Central memory CD8-positive, alpha-beta T cell (primary cell): ENCODE data around the gene GCDH.
A peak's percentile ranks its signal among the peaks of the same experiment; 100 is the strongest.

ENCODE experiments used
- ATAC-seq: fragments of 150-1000 bp; cut with Tn5 transposase; replicated peaks from 2 replicates; pipeline ENCODE4 v1.10.0; 2022; ENCODE audit warnings: mild to moderate bottlenecking, moderate FRiP score, moderate number of reproducible peaks; ENCODE audit not compliant: poor library complexity, severe bottlenecking; ENCODE audit errors: extremely low read depth
- DNase-seq, 2 donors: peaks; one replicate each; pipeline ENCODE4 v3.0.0; 2021; ENCODE audit warnings: low spot score in 2 of 2
- H3K27ac Mint-ChIP-seq: one replicate; pipeline ENCODE4 v1.8.0; 2022; ENCODE audit warnings: low read depth, mild to moderate bottlenecking, moderate library complexity, mixed read lengths
- H3K27me3 Mint-ChIP-seq: one replicate; pipeline ENCODE4 v1.8.0; 2022; ENCODE audit warnings: mixed read lengths
- H3K36me3 Mint-ChIP-seq: one replicate; pipeline ENCODE4 v1.8.0; 2022; ENCODE audit warnings: mild to moderate bottlenecking, moderate library complexity, mixed read lengths; ENCODE audit not compliant: insufficient read depth
- H3K4me1 Mint-ChIP-seq: one replicate; pipeline ENCODE4 v1.8.0; 2022; ENCODE audit warnings: mixed read lengths
- H3K4me3 Mint-ChIP-seq: one replicate; pipeline ENCODE4 v1.8.0; 2022; ENCODE audit warnings: mild to moderate bottlenecking, moderate library complexity, mixed read lengths
- H3K9me3 Mint-ChIP-seq: one replicate; pipeline ENCODE4 v1.8.0; 2022; ENCODE audit warnings: mixed read lengths

GCDH gene

DNA sequence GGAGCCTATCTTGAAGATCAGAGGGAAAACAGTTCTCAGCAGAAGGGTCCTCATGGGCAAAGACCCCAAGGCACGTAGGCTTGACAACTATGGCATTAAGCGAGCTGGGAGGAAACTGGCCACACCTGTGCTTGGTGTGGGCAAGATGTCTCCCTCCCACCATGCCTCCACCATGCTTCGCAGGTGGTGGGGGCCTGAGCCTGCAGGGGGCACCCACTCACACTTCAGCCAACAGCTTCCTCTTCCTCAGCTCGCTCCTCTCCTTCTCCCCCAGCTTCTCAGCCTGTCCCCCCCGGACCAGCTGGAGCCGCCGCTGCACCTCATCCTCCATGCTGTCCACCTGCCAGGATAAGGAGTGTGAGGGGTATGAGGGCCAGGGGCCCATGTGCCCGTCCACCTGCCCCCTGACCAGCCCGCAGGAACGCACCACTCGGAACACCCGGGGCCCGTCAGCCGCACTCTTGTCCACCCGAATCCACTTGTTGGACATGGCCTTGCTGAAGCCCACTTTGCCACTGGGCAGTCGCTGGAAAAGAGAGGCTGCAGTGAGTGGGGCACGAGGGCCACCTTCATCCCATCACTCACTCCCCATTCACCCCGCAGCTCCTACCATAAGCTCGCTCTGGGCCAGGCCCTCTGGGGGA, 39.2 kb downstream of the GCDH start:
- no peaks in the 10 kb centered on the region for H3K27me3 Mint-ChIP-seq
- no peak overlapping the region for H3K27ac Mint-ChIP-seq
- ATAC-seq (no peak), DNase-seq (no peak)
- peaks cover 17% of the 10 kb centered on the region for H3K4me1 Mint-ChIP-seq
- H3K9me3 Mint-ChIP-seq = no peaks in the 10 kb centered on the region
- no peak overlapping the region for H3K4me3 Mint-ChIP-seq
- peaks cover 43% of the 10 kb centered on the region for H3K36me3 Mint-ChIP-seq

DNA sequence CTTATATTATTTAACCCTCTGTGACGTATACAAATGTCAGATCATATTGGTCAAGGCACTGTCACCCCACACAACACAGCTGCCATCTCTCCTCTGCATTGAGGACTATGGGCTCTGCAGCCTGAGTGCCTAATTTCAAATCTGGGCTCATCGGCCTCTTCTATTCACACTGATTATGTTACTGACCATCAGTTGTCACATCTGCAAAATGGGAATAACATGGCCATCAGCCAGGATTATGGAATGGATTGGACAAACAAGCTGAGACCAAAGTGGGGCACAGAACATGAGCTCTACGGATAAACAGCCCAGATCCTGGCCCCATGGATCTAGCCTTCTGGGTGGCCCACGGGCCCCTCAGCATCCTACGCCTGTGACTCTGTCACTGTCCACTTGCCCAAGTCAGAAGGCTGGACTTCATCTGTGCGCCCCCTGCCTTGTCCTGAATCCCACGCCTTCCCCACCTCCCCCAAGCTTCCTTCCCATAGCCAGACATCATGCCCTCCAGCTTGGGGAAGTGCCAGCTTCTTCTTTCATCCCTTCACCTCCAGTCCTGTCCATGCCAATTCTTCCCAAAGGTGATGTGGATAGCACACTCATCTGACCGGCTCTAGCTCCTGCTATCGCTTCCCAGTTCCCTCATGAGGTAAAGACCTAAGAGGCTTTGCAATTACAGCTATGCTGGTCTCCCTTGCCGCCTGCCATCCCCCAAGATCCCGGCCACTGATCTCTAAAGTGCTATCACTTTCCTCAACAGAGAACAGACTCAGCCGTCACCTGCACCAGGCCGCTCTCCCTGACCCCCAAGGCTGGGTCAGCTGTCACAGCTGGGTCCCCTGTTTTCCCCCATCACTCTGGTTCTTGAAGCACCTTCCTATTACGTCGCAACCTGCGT, 41.7 kb downstream of the GCDH start:
- Mint-ChIP-seq H3K27ac (peak overlapping the region; percentile 91), H3K27me3 (no peaks in the 10 kb centered on the region), H3K9me3 (no peaks in the 10 kb centered on the region), H3K4me3 (peak overlapping the region; percentile 88), H3K4me1 (peaks cover 24% of the 10 kb centered on the region), H3K36me3 (peaks cover 23% of the 10 kb centered on the region)
- DNase-seq = no peak
- no peak for ATAC-seq

DNA sequence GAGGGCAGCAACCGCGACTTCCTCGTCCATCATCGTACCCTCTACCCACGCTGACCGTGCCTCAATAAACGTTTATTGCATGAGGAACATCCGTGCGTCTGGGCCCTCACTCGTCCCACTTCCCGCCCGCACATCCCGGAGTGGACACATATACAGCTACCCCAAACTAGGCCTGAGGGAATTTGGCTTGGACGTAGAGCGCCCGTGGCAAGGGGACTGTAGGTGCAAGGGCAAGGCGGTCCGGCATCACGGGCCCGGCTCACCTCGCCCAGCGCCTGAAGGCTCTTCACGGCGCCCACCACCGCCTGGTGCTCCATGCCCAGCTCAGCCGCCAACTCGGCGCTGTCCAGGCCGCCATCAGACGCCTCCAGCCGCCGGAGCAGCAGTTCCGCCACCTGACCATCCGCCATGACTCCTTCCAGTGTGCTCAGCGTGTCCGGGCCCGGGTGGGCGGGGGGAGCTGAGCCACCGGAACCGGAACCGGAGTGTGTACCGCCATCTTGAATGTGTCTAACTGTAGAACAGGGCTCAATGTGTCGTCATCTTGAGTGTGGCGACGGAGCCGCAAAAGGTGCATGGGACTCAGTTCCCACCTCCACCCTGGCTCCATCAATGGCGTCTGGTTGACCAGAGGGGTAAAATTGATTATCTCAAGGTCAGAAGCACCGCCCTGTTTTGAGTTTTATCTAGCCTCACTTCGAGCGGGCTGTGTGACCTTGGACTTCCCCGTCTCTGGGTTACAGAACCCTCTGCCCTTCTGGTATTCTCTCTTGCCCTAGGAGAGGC, 42.5 kb downstream of the GCDH start, which contains the start of gene FARSA:
FARSA (minus strand) TSS at position 425 of the 786 bp plus-strand sequence; CDS start at position 410, 15 bp downstream.
- ATAC-seq = peak; percentile 53
- Mint-ChIP-seq H3K27me3 (no peaks in the 10 kb centered on the region), H3K4me1 (peaks cover 32% of the 10 kb centered on the region), H3K9me3 (no peaks in the 10 kb centered on the region), H3K36me3 (peaks cover 25% of the 10 kb centered on the region), H3K27ac (peak within 1 kb of the TSS; percentile 91), H3K4me3 (peak within 1 kb of the TSS; percentile 88)
- DNase-seq = peak; percentile 66 to 67

DNA sequence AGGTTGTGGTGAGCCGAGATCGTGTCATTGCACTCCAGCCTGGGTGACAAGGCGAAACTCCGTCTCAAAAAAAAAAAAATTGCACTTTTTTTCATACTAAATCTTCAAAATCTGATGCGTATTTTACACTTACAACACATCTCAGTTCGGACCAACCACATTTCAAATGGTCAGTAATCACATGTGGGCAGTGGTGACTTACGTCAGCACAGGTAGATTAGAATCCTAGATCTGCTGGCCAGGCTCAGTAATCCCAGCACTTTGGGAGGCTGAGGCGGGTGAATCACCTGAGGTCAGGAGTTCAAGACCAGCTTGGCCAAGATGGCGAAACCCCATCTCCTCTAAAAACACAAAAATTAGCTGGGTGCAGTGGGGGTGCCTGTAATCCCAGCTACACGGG, 44.1 kb downstream of the GCDH start:
- ATAC-seq (no peak), DNase-seq (no peak)
- Mint-ChIP-seq H3K27ac (no peak overlapping the region), H3K4me3 (no peak overlapping the region), H3K9me3 (no peaks in the 10 kb centered on the region), H3K4me1 (peaks cover 48% of the 10 kb centered on the region), H3K27me3 (no peaks in the 10 kb centered on the region), H3K36me3 (peaks cover 32% of the 10 kb centered on the region)

DNA sequence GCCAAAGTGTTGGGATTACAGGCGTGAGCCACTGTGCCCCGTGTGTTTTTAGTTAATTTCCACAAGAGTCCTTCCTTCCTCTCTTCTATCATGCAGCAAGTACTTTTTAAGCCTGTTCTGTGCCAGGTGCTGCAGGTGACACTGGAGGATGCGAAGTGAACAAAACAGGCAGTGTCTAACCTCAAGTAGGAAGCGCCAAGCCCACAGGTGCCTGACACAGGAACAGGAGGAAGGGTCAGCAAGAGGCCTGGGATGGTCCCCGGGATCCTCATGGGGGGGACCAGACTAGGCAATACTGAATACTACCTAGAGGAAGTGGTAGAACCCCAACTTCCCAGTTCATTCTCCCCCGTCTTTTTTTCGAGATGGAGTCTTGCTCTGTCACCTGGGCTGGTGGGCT, 45.6 kb downstream of the GCDH start:
- no peak for ATAC-seq
- Mint-ChIP-seq H3K27me3 (no peaks in the 10 kb centered on the region), H3K27ac (no peak overlapping the region), H3K4me1 (peaks cover 57% of the 10 kb centered on the region), H3K9me3 (no peaks in the 10 kb centered on the region), H3K36me3 (peaks cover 41% of the 10 kb centered on the region), H3K4me3 (no peak overlapping the region)
- no peak for DNase-seq

DNA sequence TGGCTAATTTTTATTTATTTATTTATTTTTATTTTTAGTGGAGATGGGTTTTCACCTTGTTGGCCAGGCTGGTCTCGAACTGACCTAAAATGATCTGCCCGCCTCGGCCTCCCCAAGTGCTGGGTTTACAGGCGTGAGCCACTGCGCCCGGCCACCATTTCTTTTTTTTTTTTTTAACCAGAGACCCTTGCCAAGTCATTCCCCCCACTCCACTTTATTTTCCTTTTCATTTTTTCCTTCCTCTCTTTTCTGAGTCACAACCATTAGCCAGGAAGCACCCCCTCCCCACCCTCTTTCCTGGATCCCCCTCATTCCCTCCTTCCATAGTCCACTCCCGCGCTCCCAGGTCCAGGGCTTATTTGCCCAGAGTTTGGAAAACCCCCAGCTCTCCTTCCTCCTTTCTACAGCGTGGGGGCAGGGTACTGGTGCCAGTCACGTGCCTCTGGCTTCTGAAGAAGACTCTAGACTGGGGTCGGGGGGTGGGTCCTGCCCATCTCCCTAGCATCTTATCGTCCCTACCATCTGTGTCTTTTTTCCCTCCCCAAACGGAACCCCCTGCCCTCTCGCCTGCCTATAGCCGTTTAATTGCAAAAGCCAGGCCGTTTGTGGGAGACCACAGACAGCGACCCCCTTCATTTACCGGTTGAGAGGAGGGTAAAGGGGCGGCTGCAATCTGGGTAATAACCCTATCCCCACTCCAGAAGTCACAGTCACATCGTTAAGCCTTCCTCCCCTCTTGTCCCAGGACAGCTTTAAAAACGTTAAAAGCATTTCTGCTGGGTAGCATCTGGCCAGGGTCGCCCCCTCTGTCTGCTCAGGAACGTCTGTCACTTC, 46.4 kb downstream of the GCDH start:
- peak overlapping the region; percentile 97 for H3K27ac Mint-ChIP-seq
- peak overlapping the region; percentile 98 for H3K4me3 Mint-ChIP-seq
- ATAC-seq (no peak), DNase-seq (no peak)
- H3K4me1 Mint-ChIP-seq = peaks cover 56% of the 10 kb centered on the region
- H3K36me3 Mint-ChIP-seq = peaks cover 49% of the 10 kb centered on the region
- no peaks in the 10 kb centered on the region for H3K9me3 Mint-ChIP-seq
- no peaks in the 10 kb centered on the region for H3K27me3 Mint-ChIP-seq

DNA sequence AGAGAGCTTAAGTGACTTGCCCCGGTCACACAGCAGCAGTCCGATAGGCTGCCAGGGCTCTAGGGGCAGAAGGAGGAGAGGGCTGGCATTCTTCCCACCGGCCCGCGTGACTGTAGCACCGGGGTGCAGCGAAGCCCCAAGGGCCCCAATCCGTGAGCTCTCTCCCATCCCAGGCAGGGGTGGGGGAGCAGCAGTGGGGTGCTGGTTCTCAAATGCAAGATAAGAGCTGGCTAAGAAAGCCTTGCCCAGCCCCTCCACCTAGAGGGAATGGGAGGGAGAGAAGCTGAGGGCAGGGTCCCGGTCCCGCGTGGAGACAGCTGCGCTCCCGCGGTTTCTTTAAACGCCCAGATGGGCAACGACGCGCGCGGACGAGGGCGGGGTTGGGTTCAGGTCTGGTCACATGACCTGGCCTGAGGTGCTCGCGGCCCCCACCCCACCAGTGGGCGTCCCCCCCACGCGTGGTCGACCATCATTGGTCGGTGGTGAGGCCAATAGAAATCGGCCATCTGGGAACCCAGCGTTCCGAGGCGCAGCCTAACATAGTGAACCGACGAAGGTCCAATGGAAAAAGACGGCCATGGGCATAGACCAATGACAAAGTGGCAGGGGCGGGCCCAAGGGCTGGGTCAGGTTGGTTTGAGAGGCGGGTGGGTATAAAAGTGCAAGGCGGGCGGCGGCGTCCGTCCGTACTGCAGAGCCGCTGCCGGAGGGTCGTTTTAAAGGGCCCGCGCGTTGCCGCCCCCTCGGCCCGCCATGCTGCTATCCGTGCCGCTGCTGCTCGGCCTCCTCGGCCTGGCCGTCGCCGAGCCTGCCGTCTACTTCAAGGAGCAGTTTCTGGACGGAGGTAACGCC, 47.2 kb downstream of the GCDH start, which contains the start of gene CALR:
CALR (plus strand) TSS at position 683 of the 852 bp plus-strand sequence; CDS start at position 754, 71 bp downstream.
- Mint-ChIP-seq H3K9me3 (no peaks in the 10 kb centered on the region), H3K27me3 (no peaks in the 10 kb centered on the region), H3K27ac (peak within 1 kb of the TSS; percentile 97), H3K36me3 (peaks cover 57% of the 10 kb centered on the region), H3K4me1 (peaks cover 48% of the 10 kb centered on the region), H3K4me3 (peak within 1 kb of the TSS; percentile 98)
- ATAC-seq (peak; percentile 94), DNase-seq (peak; percentile 96 to 99)

DNA sequence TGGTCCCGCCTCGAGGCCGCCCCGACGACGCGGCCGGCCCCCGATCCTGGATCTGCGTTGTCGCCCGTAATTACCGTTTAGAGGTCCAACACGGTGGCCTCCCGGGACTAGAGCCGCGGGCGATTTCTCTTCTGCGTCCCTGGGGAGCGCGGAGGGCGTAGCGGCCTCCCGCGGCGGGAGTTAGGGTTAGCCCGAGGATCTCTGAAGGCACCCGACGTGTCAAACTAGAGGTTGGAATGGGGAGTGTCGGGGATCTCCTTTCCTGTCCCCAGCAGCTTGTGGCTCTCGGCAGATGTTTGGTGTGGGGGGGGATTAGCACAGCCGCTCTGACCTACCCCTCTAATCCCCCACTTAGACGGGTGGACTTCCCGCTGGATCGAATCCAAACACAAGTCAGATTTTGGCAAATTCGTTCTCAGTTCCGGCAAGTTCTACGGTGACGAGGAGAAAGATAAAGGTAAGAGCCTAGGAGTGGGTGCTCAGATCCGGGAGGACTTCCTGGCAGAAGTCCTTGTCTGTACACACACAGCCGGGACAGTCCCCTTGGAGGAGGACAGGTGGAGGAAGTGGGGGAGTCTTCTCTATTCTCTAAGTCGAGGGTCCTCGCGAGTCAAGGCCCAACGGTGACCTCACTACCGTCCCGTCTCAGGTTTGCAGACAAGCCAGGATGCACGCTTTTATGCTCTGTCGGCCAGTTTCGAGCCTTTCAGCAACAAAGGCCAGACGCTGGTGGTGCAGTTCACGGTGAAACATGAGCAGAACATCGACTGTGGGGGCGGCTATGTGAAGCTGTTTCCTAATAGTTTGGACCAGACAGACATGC, 48.0 kb downstream of the GCDH start:
- peak in 1 of 2 donors; percentile 40 for DNase-seq
- Mint-ChIP-seq H3K4me1 (peaks cover 49% of the 10 kb centered on the region), H3K4me3 (peak overlapping the region; percentile 98), H3K27ac (peak overlapping the region; percentile 97), H3K9me3 (no peaks in the 10 kb centered on the region), H3K36me3 (peaks cover 63% of the 10 kb centered on the region), H3K27me3 (no peaks in the 10 kb centered on the region)
- ATAC-seq = peak; percentile 34

DNA sequence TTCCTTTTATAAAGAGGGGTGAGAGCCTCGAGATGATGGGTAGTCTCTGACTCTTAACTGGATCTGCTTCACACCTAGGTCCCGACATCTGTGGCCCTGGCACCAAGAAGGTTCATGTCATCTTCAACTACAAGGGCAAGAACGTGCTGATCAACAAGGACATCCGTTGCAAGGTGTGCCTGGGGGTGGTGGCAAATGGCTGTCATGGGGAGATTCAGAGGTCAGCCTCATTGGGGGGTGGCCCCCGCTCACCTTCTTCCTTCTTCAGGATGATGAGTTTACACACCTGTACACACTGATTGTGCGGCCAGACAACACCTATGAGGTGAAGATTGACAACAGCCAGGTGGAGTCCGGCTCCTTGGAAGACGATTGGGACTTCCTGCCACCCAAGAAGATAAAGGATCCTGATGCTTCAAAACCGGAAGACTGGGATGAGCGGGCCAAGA, 49.0 kb downstream of the GCDH start:
- DNase-seq (no peak), ATAC-seq (no peak)
- no peaks in the 10 kb centered on the region for H3K27me3 Mint-ChIP-seq
- peaks cover 57% of the 10 kb centered on the region for H3K4me1 Mint-ChIP-seq
- H3K9me3 Mint-ChIP-seq = no peaks in the 10 kb centered on the region
- H3K27ac Mint-ChIP-seq = peak overlapping the region; percentile 97
- H3K4me3 Mint-ChIP-seq = peak overlapping the region; percentile 98
- peaks cover 73% of the 10 kb centered on the region for H3K36me3 Mint-ChIP-seq

DNA sequence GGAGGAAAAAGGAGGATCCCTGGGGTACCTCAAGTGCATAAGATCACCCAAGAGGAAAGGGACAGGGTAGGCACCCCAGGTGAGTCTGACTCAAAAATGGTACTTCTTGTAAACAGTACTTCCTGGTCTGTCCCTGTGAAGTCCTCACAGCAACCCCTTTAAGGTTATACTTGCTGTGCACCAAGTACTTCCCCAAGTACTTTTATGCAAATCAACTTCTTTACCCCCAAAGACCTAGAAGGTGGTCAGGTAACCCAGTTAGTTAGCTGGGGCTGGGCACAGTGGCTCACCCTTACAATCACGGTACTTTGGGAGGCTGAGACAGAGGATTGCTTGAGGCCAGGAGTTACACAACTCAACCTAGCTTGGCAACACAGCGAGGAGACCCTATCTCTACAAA, 49.9 kb downstream of the GCDH start:
- ATAC-seq = no peak

More for the DNA sequence above, 49.9 kb downstream of the GCDH start:
- DNase-seq = no peak
- H3K27me3 Mint-ChIP-seq = no peaks in the 10 kb centered on the region
- peak overlapping the region; percentile 98 for H3K4me3 Mint-ChIP-seq
- H3K4me1 Mint-ChIP-seq = peaks cover 66% of the 10 kb centered on the region
- peaks cover 82% of the 10 kb centered on the region for H3K36me3 Mint-ChIP-seq
- no peak overlapping the region for H3K27ac Mint-ChIP-seq
- H3K9me3 Mint-ChIP-seq = no peaks in the 10 kb centered on the region
